Measurements from ENCODE around the gene POU2F2.

POU2F2 gene

GRCh38 chr19:42174958-42175734 is 42.9 kb upstream of the POU2F2 start:
- TF ChIP-seq PPARA (CRISPR knock-in tag; IDR thresholded peaks at IDR 0.05; ENCODE audit: borderline replicate concordance) (no peak), ESRRG (CRISPR knock-in tag; IDR thresholded peaks at IDR 0.05) (no peak), ZNF8 (CRISPR knock-in tag; IDR thresholded peaks at IDR 0.05) (no peak), ARNTL (CRISPR knock-in tag; IDR thresholded peaks at IDR 0.05; ENCODE audit: borderline replicate concordance, low read depth) (no peak), CSDC2 (CRISPR knock-in tag; IDR thresholded peaks at IDR 0.05) (no peak), ZNF70 (CRISPR knock-in tag; IDR thresholded peaks at IDR 0.05) (no peak), POU6F1 (CRISPR knock-in tag; IDR thresholded peaks at IDR 0.05; ENCODE audit: borderline replicate concordance, low read depth) (no peak), OSR1 (CRISPR knock-in tag; IDR thresholded peaks at IDR 0.05) (no peak), BACH2 (CRISPR knock-in tag; IDR thresholded peaks at IDR 0.05; ENCODE audit: borderline replicate concordance) (no peak), CSRNP3 (CRISPR knock-in tag; IDR thresholded peaks at IDR 0.05) (no peak), CREB5 (CRISPR knock-in tag; IDR thresholded peaks at IDR 0.05; ENCODE audit: low read depth) (no peak), TOX (CRISPR knock-in tag; IDR thresholded peaks at IDR 0.05; ENCODE audit: borderline replicate concordance) (no peak), GLIS3 (CRISPR knock-in tag; IDR thresholded peaks at IDR 0.05) (no peak), RARB (CRISPR knock-in tag; IDR thresholded peaks at IDR 0.05) (no peak), ZC3H10 (CRISPR knock-in tag; IDR thresholded peaks at IDR 0.05) (no peak)
- no peak for ATAC-seq

- TF ChIP-seq ZNF70 (CRISPR knock-in tag; IDR thresholded peaks at IDR 0.05), result no peak
- TF ChIP-seq GLIS3 (CRISPR knock-in tag; IDR thresholded peaks at IDR 0.05), result no peak
- TF ChIP-seq ZC3H10 (CRISPR knock-in tag; IDR thresholded peaks at IDR 0.05), result no peak
- TF ChIP-seq POU6F1 (CRISPR knock-in tag; IDR thresholded peaks at IDR 0.05; ENCODE audit: borderline replicate concordance, low read depth), result no peak
- TF ChIP-seq ZNF565 (CRISPR knock-in tag; conservative IDR thresholded peaks at IDR 0.05; ENCODE audit: low read depth), result no peak
- no peak for TF ChIP-seq ZFP3 (CRISPR knock-in tag; IDR thresholded peaks at IDR 0.05)
- no peak for TF ChIP-seq OSR1 (CRISPR knock-in tag; IDR thresholded peaks at IDR 0.05)
- TF ChIP-seq SNAI2 (CRISPR knock-in tag; IDR thresholded peaks at IDR 0.05), result no peak
- no peak for TF ChIP-seq ESRRG (CRISPR knock-in tag; IDR thresholded peaks at IDR 0.05)
- ATAC-seq, result no peak
Measured at GRCh38 chr19:42174188-42174587, 41.9 kb upstream of the POU2F2 start.

- no peak for ATAC-seq
- TF ChIP-seq CREB5 (CRISPR knock-in tag; IDR thresholded peaks at IDR 0.05; ENCODE audit: low read depth) (no peak), ZFP3 (CRISPR knock-in tag; IDR thresholded peaks at IDR 0.05) (no peak), ZNF70 (CRISPR knock-in tag; IDR thresholded peaks at IDR 0.05) (no peak), ZNF8 (CRISPR knock-in tag; IDR thresholded peaks at IDR 0.05) (no peak), RARB (CRISPR knock-in tag; IDR thresholded peaks at IDR 0.05) (no peak), BACH2 (CRISPR knock-in tag; IDR thresholded peaks at IDR 0.05; ENCODE audit: borderline replicate concordance) (no peak), SNAI2 (CRISPR knock-in tag; IDR thresholded peaks at IDR 0.05) (no peak), PPARA (CRISPR knock-in tag; IDR thresholded peaks at IDR 0.05; ENCODE audit: borderline replicate concordance) (no peak), TCF4 (CRISPR knock-in tag; IDR thresholded peaks at IDR 0.05; ENCODE audit: borderline replicate concordance) (no peak), GLIS3 (CRISPR knock-in tag; IDR thresholded peaks at IDR 0.05) (no peak)
Measured at GRCh38 chr19:42173695-42174094, 41.4 kb upstream of the POU2F2 start.

- no peak for ATAC-seq
- TF ChIP-seq OSR1 (CRISPR knock-in tag; IDR thresholded peaks at IDR 0.05) (no peak), PPARA (CRISPR knock-in tag; IDR thresholded peaks at IDR 0.05; ENCODE audit: borderline replicate concordance) (no peak), TOX (CRISPR knock-in tag; IDR thresholded peaks at IDR 0.05; ENCODE audit: borderline replicate concordance) (no peak), CSRNP3 (CRISPR knock-in tag; IDR thresholded peaks at IDR 0.05) (no peak), ARNTL (CRISPR knock-in tag; IDR thresholded peaks at IDR 0.05; ENCODE audit: borderline replicate concordance, low read depth) (no peak), GLIS3 (CRISPR knock-in tag; IDR thresholded peaks at IDR 0.05) (no peak), PATZ1 (CRISPR knock-in tag; IDR thresholded peaks at IDR 0.05; ENCODE audit: borderline replicate concordance) (no peak), ZC3H10 (CRISPR knock-in tag; IDR thresholded peaks at IDR 0.05) (no peak), ZNF70 (CRISPR knock-in tag; IDR thresholded peaks at IDR 0.05) (no peak), CSDC2 (CRISPR knock-in tag; IDR thresholded peaks at IDR 0.05) (no peak), TCF4 (CRISPR knock-in tag; IDR thresholded peaks at IDR 0.05; ENCODE audit: borderline replicate concordance) (no peak), SNAI2 (CRISPR knock-in tag; IDR thresholded peaks at IDR 0.05) (no peak), ZFP30 (CRISPR knock-in tag; IDR thresholded peaks at IDR 0.05) (no peak)
Measured at GRCh38 chr19:42172261-42172660, 40.0 kb upstream of the POU2F2 start.
